Measurements from ENCODE around the gene FBXW9.
A peak's percentile ranks its signal among the peaks of the same experiment; 100 is the strongest.

Gene FBXW9

GRCh38 chr19:12736995-12737834 is 40.8 kb upstream of the FBXW9 start, which contains the start of gene GET3:
Gene GET3 (plus strand): TSS chr19:12737497. CDS start chr19:12737506, 9 bp downstream.
- peak within 1 kb of the TSS; percentile 69 for H3K9ac ChIP-seq (ENCODE audit: low read depth, low read length)
- peaks cover 49% of the 10 kb centered on the region for H3K79me2 ChIP-seq (ENCODE audit: insufficient read depth, low read length)
- H3K4me3 ChIP-seq (ENCODE audit: low read depth in 1 of 2, low read length in 2 of 2): peak within 1 kb of the TSS; percentile 71 to 79; a peak in 3 of 4 replicates
- H3K9me3 ChIP-seq (ENCODE audit: insufficient read depth, low read length, severe bottlenecking): no peaks in the 10 kb centered on the region
- H3K27ac ChIP-seq (ENCODE audit: low read length): peak within 1 kb of the TSS; percentile 93
- peak within 1 kb of the TSS; percentile 91 for H3K4me2 ChIP-seq (ENCODE audit: insufficient read depth, low read length)
- no peaks in the 10 kb centered on the region for H3K27me3 ChIP-seq (ENCODE audit: insufficient read depth, low read length, poor library complexity)
- peak; percentile 92 for DNase-seq
- peak within 1 kb of the TSS; percentile 84 for H2AFZ ChIP-seq (ENCODE audit: low read depth, low read length)
- no peak for TF ChIP-seq CTCF (IDR thresholded peaks at IDR 0.05; ENCODE audit: borderline replicate concordance, extremely low read depth, low read length, poor library complexity, severe bottlenecking)
- no peak for TF ChIP-seq EZH2 (IDR thresholded peaks at IDR 0.05; ENCODE audit: borderline replicate concordance, low read depth, low read length, severe bottlenecking)
- H4K20me1 ChIP-seq (ENCODE audit: insufficient read depth, low read length): peaks cover 19% of the 10 kb centered on the region
- H3K4me1 ChIP-seq (ENCODE audit: insufficient read depth, low read length): peaks cover 51% of the 10 kb centered on the region
- H3K36me3 ChIP-seq (ENCODE audit: insufficient read depth, low read length): peaks cover 29% of the 10 kb centered on the region
- peak; percentile 90 for ATAC-seq (ENCODE audit: insufficient read depth, low read depth)

- Histone ChIP-seq H3K27me3 (ENCODE audit: insufficient read depth, low read length, poor library complexity) (no peaks in the 10 kb centered on the region), H4K20me1 (ENCODE audit: insufficient read depth, low read length) (peaks cover 48% of the 10 kb centered on the region), H3K4me2 (ENCODE audit: insufficient read depth, low read length) (peak overlapping the region; percentile 73), H3K9me3 (ENCODE audit: insufficient read depth, low read length, severe bottlenecking) (no peaks in the 10 kb centered on the region), H2AFZ (ENCODE audit: low read depth, low read length) (peak overlapping the region; percentile 85; the same call in 1 of the 2 replicates), H3K27ac (ENCODE audit: low read length) (peak overlapping the region; percentile 98), H3K9ac (ENCODE audit: low read depth, low read length) (peak overlapping the region; percentile 92), H3K4me1 (ENCODE audit: insufficient read depth, low read length) (peaks cover 53% of the 10 kb centered on the region), H3K4me3 (ENCODE audit: low read depth in 1 of 2, low read length in 2 of 2) (peak overlapping the region; percentile 66 to 89), H3K79me2 (ENCODE audit: insufficient read depth, low read length) (peaks cover 67% of the 10 kb centered on the region), H3K36me3 (ENCODE audit: insufficient read depth, low read length) (peaks cover 45% of the 10 kb centered on the region)
- no peak for ATAC-seq (ENCODE audit: insufficient read depth, low read depth)
- TF ChIP-seq EZH2 (IDR thresholded peaks at IDR 0.05; ENCODE audit: borderline replicate concordance, low read depth, low read length, severe bottlenecking) (no peak), CTCF (IDR thresholded peaks at IDR 0.05; ENCODE audit: borderline replicate concordance, extremely low read depth, low read length, poor library complexity, severe bottlenecking) (peak; percentile 63)
- peak; percentile 66 for DNase-seq
These were observed 37.2 kb upstream of the FBXW9 start for GRCh38 chr19:12733369-12734214.

GRCh38 chr19:12731337-12731736 is 34.9 kb upstream of the FBXW9 start:
- Histone ChIP-seq H3K36me3 (ENCODE audit: insufficient read depth, low read length) (peaks cover 53% of the 10 kb centered on the region), H4K20me1 (ENCODE audit: insufficient read depth, low read length) (peaks cover 47% of the 10 kb centered on the region), H3K4me2 (ENCODE audit: insufficient read depth, low read length) (peak overlapping the region; percentile 39; the same call in 1 of the 2 replicates), H2AFZ (ENCODE audit: low read depth, low read length) (no peak overlapping the region), H3K9ac (ENCODE audit: low read depth, low read length) (no peak overlapping the region), H3K9me3 (ENCODE audit: insufficient read depth, low read length, severe bottlenecking) (no peaks in the 10 kb centered on the region), H3K27ac (ENCODE audit: low read length) (no peak overlapping the region), H3K4me1 (ENCODE audit: insufficient read depth, low read length) (peaks cover 37% of the 10 kb centered on the region), H3K27me3 (ENCODE audit: insufficient read depth, low read length, poor library complexity) (no peaks in the 10 kb centered on the region), H3K4me3 (ENCODE audit: low read depth in 1 of 2, low read length in 2 of 2) (no peak overlapping the region), H3K79me2 (ENCODE audit: insufficient read depth, low read length) (peaks cover 54% of the 10 kb centered on the region)
- DNase-seq (no peak), ATAC-seq (ENCODE audit: insufficient read depth, low read depth) (no peak)
- TF ChIP-seq CTCF (IDR thresholded peaks at IDR 0.05; ENCODE audit: borderline replicate concordance, extremely low read depth, low read length, poor library complexity, severe bottlenecking) (no peak), EZH2 (IDR thresholded peaks at IDR 0.05; ENCODE audit: borderline replicate concordance, low read depth, low read length, severe bottlenecking) (no peak)
